Stimulated activated CD8-positive, alpha-beta memory T cell treated with anti-CD3 and anti-CD28 coated beads, Interleukin-4, amount 100 ng/mL, for 1 hour (primary cell): ENCODE measurements around the gene SH3RF2.
"Not testable (repeated sequence)": the region's sequence is repeated elsewhere in the genome, so short reads cannot be mapped to it uniquely, and the experiment has no call there.

Experiments
- DNase-seq, 2 donors: peaks; one replicate each; pipeline ENCODE4 v3.0.0-alpha.2; 2020; ENCODE audit warnings: low read depth in 2 of 2, low spot score in 1 of 2

Gene SH3RF2, protein sequence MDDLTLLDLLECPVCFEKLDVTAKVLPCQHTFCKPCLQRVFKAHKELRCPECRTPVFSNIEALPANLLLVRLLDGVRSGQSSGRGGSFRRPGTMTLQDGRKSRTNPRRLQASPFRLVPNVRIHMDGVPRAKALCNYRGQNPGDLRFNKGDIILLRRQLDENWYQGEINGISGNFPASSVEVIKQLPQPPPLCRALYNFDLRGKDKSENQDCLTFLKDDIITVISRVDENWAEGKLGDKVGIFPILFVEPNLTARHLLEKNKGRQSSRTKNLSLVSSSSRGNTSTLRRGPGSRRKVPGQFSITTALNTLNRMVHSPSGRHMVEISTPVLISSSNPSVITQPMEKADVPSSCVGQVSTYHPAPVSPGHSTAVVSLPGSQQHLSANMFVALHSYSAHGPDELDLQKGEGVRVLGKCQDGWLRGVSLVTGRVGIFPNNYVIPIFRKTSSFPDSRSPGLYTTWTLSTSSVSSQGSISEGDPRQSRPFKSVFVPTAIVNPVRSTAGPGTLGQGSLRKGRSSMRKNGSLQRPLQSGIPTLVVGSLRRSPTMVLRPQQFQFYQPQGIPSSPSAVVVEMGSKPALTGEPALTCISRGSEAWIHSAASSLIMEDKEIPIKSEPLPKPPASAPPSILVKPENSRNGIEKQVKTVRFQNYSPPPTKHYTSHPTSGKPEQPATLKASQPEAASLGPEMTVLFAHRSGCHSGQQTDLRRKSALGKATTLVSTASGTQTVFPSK

DNA sequence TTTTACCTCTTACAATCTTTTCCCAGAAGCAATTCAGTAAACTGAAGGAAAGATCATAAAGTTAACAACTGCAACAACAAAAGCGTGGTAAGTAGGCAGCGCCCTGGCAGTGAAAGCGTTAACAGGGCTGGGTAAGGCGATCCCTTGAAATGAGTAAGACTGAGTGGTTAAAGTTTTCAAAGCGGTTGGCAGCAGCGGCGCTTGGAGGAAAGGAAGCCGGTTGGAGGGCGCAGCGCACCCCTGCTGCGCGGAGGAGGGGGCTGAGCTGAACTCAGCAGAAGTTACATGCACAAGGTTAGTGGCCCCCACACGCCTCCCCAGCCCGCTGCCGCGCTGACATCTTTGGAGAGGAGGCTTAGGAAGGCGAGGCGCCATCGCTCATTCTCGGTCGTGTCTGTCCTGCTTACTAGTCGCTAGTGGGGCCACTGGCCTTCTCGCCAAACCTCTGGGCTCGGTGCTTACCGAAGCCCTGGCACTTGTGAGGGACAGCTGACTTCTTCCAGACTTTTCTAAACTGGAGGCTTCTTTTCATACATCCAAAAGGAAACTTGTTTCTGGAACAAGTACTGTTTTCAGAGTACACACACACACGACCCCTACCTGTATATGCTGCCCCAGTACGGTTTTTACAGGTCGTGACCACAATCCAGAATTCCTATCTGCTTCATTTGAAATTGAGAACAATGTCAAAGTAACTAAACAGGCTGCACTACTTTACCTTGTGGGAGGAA is at the start of gene SH3RF2:
Gene SH3RF2 (plus strand): TSS at position 178 of the 731 bp plus-strand sequence. CDS start 1,351 bp downstream, outside the sequence.
- DNase-seq = no peak

DNA sequence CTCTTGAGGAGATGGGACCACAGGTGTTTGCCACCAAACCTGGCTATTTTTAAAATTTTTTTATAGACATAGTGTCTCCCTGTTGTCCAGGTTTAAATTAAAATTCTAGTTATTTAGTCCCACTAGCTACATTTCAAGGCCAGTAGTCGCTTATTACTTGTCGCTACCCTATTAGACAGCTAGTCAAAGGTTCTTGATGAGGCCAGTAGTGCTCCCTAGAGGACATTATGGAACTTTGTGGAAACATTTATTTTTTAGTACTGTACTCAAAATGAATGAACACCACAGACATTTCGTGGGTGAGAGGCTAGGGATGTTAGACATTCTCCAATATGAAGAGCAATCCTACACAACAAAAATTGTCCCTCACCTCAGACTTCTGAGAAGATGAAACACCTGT is 49.2 kb upstream of the SH3RF2 start:
- no peak for DNase-seq

DNA sequence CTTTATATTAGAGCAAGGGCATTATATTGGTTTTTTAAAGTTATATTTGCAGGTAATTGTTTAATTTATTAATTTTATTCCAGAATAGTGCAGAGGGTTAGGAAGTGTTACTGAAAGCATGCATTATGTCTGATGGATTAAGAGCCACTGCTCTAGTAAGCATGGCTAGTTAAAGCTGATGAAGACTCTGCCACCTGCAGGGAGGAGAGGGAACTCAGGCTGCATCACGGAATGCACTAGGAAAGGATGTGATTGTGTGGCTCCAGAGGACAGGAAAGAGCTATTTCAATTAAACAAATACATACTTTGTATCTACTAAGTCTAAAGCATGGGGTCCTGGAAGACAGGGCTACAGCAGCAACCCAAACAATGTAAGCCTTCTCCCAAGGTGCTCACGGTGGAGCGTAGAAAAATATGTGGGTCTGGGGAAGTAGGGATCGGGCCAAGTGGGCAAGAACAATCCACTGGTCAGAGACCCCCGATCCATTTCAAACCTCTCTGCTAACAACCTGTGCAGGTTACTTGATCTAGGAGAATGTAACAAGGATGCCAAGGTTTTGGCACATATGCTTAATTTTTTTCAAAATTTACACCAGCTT is 48.3 kb upstream of the SH3RF2 start:
- DNase-seq = no peak

DNA sequence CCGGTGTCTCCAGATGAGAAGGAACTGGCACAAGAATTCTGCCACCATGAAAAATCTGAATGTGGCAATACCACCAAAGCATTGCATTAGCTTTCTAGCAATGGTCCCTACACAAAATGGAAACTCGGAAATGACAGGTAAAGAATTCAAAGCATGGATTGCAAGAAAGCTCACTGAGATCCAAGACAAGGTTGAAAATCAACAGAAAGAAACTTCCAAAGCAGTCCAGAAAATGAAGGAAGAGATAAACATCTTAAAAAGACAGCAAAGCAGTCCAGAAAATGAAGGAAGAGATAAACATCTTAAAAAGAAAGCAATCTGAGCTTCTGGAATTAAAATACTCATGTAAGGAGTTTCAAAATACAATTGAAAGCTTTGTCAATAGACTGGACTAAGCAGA is 46.8 kb upstream of the SH3RF2 start:
- DNase-seq = no peak

DNA sequence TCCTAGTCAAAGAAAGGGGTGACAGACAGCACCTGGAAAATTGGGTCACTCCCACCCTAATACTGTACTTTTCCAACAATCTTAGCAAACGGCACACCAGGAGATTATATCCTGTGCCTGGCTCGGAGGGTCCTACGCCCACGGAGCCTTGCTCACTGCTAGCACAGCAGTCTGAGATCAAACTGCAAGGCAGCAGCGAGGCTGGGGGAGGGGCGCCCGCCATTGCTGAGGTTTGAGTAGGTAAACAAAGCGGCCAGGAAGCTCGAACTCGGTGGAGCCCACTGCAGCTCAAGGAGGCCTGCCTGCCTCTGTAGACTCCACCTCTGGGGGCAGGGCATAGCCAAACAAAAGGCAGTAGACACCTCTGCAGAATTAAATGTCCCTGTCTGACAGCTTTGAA is 45.0 kb upstream of the SH3RF2 start:
- DNase-seq = not testable (repeated sequence)

DNA sequence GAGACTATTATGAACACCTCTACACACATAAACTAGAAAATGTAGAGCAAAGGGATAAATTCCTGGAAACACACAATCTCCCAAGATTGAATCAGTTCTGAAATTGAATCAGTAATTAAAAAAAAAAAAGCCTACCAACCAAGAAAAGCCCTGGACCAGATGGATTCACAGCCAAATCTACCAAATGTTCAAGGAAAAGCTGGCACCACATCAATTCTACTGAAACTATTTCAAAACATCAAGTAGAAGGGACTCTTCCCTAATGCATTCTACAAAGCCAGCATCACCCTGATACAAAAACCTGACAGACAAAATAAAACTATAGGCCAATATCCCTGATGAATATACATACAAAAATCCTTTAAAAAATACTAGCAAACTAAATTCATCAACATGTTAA is 38.2 kb upstream of the SH3RF2 start:
- DNase-seq = no peak

DNA sequence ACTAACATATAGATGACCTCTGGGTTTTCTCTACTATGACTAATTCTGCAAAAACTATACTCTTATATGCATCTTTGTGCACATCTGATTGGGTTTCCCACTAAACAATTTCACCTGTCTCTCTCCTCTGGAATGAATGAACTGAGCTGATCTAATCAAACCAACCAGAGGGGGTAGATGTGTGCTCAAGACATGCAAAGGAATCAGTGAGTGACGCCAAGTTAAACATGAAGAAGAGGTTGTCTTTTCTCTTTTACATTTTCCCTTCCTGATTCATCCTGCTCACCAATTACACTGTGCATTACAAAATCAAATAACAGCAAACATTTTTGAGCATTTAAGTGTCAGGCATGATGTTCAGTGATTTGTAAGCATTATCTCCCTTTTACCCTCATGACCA is 34.0 kb upstream of the SH3RF2 start:
- DNase-seq = no peak

DNA sequence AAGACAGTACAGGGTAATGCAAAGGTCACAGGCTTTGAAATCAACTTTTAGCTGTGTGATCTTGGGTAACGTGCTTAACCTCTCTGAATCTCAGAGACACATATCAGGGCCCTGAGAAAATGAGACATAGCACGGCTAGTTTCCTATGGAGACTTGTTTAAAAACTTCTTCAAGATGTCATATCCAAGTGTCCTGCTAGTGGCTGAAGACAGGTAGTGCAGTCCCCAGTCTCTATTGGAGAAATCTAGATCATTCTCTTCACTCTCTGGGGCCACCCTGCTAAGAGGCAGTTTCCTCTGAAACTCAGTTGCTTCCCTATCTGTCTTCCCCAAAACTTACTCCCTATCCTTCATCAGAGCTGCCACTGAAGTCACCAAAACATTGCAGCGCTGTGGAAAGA is 33.3 kb upstream of the SH3RF2 start:
- DNase-seq = no peak

DNA sequence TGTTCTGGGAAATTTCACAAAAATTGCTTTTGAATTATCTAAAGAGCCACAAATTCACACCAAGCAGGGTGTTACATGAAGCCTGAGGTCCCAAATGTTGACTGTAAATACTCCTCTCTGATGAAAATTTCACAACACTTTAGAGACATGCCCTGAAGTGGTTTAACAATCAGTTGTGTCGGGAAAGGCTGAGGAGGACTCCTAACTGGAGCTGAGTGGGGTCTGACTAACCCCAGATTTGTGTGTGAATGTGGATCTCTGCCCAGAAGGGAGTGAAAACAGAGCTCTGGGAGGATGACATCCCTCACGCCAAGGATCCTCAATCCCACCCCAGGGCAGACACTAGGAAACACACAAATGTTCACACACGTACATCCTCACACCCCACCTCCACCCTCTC is 32.5 kb upstream of the SH3RF2 start:
- no peak for DNase-seq

DNA sequence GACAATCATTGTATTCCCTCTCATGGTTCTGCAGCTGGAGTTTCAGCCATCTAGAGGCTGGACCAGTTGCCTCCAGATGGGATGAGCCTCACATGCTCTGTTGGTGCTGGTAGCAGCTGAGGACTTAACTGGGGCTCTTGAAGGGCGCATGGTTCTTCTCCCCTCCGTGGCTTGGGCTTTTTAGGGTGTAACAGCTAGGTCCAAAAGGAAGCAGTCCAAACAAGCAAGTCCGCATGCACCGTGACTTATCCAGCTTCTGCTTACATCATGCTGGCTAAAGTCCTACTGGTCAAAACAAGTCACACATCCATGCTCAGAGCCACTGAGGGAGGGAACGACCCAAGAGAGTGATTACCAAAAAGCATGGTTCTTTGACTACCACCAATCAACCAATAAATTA is 31.6 kb upstream of the SH3RF2 start:
- no peak for DNase-seq

DNA sequence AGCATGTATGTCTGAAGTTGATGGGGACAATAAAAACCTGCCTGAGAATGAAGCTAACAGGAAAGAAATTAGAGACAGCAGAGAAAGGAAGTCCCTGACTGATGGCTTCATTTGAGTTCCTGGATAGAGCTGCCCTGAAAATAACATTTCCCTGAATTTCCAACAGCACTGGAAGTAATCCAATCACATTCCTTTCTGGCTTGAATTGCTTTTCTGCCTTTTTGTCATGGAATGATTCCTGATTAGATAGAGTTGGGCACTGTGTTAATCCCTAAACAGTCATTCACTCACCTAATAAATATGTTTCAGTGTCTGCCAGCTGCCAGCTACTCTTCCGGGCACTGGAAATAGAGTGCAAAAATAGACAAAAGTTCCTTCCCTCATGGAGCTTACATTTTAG is 30.0 kb upstream of the SH3RF2 start:
- DNase-seq = no peak

DNA sequence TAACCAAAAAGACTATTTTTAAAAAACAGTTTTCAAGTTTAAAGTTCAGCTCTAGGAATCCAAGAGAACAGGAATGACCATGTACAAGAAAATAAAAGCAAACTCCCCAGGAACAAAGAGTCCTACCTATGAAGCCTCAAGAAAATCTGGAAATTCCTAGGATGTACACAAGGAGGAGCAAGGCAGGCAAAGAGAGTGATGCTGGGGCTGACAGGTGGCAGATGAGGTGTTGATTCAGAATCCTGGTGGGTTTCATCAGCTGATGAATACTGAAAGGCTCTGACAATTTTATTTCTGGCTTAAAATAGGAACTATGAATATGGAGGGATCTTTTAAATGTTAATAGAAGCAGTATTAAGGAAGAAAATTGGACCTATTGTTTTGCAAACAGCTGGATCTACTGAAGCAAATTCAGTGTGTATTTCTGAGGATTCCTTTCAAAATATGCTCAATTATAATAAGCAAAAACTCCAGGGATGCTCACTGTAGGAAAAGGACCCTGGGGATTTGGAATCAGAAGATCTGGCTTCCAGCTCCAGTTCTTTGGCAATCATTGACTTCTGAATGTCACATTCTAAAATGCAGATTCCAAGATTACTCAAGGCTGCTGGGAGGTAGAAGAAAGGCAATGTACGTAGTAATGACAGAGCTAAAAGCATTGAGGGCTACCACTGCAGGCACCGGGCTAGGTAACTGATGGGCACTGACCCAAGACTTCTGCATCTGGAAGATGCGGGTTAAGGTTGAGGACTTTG is 28.0 kb upstream of the SH3RF2 start:
- DNase-seq = no peak

DNA sequence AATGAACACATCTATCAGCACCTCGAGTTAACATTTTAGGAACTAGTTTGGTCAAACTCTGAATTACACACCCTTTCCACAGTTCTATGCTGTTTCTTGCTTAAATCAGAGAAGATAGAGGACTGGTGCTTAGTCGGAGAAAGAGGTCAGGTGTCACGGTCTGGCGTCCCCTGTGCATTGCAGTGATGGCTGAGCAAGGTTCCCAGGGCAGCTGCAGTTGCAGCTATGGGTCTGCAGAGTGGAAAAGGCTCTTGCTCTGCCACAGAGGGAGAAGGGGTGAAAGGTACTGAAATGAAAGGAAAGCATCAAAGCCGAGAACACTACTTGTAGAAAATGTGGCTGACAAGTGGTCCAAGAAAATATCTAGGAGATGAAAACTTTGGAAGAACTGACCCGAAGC is 25.2 kb upstream of the SH3RF2 start:
- DNase-seq = no peak

DNA sequence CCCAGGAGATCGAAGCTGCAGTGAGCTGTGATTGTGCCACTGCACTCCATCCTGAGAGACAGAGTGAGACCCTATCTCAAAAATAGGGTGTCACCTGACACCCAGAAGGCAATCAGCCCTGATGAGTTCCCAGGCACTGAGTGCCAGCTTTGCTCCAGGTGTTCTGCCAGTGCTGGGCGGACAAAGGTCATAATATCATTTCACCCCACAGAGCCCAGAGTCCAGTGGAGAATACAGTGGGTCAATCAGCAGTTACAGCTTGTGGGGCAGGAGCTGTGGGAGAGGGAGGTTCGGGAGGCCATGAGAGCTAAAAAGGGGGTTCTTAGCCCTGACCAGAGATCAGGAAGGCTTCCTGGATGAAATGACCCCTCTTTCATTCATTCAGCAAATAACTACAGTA is 24.4 kb upstream of the SH3RF2 start:
- no peak for DNase-seq

DNA sequence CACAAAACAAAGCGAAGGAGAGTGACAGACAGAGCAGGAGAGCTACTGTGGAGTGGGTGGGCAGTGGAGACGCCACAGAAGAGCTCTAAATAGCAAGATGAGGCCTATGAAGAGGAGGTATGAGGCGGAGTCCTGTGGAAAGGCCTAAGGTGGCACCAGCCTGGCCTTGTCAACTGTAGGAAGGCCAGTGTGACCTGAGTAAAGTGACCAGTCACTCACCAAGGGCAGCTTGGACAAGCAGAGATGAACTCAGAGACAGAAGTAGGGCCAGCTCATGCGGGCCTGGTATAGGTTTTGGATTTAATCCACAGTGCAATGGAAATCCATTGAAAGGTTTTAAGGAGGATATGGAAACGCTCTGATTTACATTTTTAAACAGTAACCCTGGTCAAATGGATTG is 23.8 kb upstream of the SH3RF2 start:
- DNase-seq = no peak

DNA sequence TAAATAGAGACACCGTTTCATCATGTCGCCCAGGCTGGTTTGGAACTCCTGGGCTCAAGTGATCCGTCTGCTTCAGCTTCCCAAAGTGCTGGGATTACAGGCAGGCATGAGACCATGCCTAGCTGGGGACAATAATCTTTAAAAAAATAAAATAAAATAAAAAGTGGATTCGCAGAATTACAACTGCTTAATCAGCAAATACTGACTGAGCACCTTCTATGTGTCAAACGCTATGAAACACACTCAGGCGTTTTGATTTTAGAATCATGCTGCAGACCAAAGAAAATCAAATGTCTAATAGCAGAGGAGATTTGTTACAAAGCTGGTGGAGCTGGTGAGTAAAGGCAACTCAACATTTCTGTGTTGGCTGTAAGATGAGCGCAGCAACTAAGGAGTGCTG is 22.7 kb upstream of the SH3RF2 start:
- DNase-seq = no peak

DNA sequence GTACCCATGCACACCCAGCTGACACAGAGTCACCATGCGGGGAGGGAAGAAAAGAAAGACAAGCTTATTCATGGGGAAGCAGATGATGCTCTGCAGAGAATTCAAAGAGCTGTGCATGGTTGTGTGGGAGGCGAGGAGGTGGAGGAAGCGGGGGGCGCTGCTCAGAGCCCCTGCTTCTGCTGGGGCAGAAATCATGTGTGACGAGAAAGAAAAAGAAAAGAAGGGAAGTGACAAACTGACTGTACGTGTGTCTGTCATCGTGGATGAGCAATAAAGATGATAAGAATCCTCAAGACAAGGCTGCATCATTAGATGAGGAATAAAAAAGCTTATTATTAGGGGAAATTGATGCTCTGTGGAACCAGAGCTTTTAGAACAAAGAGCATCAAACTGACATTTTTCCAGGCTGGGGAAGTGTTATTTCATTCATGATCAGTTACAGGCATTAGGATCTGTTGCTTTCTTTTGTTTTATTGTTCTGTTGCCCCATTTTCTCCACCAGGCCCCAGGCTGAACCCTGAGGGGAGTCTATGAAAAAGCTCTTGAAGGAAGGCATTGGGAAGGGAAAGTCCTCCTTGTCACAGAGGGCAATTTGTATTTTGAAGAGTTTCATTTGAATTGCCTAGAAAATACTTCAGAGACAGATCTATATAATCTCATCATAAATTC is 20.3 kb upstream of the SH3RF2 start:
- no peak for DNase-seq

DNA sequence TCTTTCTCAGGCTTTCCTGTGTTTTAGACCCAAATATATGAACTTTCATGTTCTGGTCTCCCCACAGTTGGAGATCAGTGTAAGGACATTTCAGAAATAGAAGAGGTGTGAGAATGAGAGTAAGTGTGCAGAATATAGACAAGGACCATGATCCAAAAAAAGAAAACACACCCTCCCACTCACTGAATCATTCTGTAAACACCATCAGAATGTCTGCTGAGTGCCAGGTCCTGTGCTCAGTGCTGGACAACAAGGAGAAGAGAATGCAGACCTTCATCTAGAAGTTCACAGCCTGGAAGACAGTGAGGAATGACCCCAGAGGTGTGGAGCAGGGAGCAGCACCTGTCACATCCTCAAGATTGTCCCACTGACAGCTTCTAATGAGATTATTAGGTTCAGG is 19.1 kb upstream of the SH3RF2 start:
- no peak for DNase-seq

DNA sequence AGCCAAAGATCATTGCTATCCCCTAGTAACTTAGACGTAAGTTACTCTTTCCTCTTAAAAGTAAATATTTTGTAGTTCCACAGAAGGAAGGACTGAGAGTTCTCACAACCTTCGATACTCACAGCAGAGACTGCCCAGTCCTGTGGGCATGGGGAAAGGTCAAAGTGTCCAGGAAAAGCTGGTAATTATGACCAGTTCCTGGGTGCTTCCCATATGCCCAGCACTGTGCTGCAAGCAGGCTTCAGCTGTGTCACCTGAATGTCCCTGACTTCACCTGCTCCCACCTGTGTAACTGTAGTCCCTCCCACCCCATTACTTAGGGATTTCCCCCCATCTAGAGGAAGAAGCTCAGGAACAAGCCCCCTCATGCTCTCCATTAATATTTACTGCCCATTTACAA is 18.0 kb upstream of the SH3RF2 start:
- DNase-seq = no peak

DNA sequence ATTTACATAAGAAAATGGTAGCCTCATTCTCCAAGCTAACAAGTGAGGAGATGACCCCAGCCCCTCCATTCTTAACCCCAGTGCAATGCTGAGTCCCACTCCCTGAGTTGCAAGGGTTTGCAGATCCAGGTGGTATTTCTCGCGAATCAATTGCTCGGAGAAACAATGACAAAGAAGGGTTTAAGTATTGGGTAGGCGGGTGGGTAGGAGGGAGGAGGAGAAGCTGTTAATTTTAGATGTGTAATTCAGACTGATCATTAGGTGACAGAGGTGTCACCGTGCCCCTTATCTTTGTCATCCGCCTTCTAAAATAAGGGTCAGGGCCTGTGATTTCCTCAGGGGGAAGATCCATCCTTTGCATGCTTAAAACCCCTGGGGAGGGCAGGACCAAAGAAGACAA is 17.0 kb upstream of the SH3RF2 start:
- DNase-seq = no peak
